HG03097 (cell line): ENCODE measurements around the gene AHCY.
"Not testable (repeated sequence)": the region's sequence is repeated elsewhere in the genome, so short reads cannot be mapped to it uniquely, and the experiment has no call there.

ENCODE experiments used
- ATAC-seq: cut with Tn5 transposase; IDR thresholded peaks from one replicate; pipeline ENCODE4 v1.9.1; 2021; ENCODE audit not compliant: unreplicated experiment, low FRiP score

The AHCY gene

GRCh38 chr20:34328207-34328606 is 25.1 kb upstream of the AHCY start:
- ATAC-seq, result not testable (repeated sequence)

DNA sequence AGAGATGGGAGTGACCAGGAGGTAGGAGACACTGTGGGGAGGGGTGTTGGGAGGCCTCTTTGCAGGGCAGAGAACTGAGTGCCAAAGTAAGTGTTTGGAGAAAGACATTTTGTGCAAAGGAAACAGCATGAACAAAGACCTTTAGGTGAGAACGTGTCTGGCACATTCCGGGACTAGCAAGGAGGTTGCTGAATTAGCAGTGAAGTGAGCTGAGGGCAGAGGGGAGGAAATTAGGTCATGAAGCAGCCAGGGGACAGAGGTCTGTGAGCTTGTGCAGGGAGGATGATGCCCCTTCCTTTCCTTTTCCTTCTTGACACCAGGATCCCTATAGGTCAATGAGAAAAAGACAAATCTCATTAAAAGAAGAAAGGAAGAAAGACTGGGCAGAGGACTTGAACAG is 21.4 kb upstream of the AHCY start:
- ATAC-seq, result no peak

- no peak for ATAC-seq
Observed at GRCh38 chr20:34322267-34323105, 19.3 kb upstream of the AHCY start.

DNA sequence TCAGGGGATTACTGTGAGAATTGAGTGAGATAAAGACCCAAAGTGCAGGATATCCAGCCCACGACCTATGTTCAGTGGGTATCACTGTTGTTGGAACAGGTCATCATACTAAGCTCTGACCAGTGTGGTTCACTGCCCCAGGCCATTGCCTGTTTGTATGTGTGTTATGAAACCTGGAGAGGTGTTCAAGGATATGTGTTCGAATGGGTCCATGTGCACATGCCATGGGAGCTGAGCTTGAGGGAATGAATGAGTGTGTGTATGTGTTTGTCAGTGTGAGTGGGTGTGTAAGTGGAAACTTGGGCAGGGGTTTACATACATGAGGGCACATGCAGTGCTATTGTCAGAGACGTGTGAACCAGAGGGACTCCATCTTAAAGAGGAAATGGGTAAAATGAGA is 17.7 kb upstream of the AHCY start:
- ATAC-seq, result no peak

- ATAC-seq, result no peak
Observed at GRCh38 chr20:34318609-34319443, 15.7 kb upstream of the AHCY start.

DNA sequence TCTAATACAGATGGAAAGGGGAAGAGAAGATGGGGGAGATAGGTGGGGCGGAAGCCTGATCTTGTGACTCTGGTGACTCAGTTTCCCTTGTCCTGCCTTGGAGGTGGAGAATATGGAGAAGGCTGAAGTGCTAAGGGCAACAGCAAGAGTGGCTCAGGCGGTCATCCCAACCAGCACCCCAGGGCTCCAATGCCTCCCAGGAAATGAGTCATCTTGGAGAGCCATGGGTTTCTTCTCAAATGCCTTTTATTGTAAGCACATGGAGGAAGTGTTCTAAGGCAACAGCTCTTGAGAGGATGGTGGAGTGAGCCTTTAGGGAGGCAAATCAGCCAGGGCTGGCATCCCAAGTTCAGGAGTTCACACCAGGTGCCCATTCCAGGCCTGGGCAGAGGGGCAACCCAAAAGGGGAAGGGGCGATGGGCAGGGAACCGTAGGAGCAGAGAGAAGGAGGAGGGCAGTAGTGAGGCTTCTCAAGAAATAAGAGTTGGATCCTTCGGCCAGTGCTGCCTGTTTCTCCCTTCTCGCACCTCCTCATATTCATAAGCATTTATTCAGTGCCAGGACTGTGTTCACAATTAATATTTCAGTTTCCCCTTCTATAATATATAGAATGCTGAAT is 13.2 kb upstream of the AHCY start:
- ATAC-seq, result no peak

DNA sequence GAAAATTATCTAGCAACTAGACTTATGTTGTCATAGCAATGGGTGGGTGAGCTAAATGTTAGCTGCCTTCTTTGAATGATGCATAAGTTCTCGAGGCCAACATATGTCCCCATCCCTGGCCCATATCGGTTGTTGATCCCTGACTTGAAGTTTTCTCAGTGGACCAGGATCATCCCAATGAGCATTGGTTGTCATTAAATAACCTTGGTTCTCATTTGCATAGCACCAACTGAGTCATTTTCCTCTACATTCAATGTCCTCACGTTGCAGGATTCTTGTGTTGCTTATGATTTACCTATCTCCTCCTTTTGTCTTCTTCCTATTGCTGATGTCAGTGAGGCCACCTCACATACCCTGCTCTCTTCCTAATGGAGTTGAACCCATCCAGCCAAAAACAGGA is 12.1 kb upstream of the AHCY start:
- no peak for ATAC-seq

DNA sequence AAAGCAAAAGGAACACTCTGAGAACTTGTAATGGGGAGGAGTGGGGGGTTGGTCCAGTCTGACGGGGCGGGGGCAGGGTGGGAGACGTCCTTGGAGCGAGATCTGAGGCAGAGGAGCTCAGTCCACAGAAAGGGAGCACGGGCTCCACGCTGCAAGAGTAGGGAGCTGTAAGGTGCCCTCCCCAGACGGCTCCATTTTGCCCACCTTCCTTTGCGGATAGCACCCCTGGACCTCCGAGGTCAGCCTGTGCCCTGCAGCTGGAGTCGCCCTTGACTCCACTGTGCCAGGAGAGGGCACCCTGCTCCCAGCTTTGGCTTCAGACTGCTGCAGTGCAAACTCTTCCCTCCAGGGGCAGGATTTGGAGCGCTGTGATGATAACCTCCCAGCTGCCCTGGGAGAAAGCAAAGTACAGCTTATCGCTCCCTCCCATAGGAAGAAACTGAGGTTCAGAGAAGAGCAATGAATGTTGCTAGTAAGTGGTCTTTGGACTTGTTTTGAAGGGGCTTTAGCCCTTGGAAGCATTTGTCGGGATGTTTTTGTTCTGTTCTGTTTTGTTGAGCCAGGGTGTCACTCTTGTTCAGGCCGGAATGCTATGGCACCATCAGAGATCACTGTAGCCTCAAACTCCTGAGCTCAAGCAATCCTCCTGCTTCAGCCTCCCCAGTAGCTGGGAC is 9.5 kb upstream of the AHCY start:
- ATAC-seq, result peak; percentile 82

GRCh38 chr20:34312024-34312460 is 8.9 kb upstream of the AHCY start:
- ATAC-seq, result no peak

GRCh38 chr20:34311118-34312023 is 8.2 kb upstream of the AHCY start:
- ATAC-seq, result no peak

DNA sequence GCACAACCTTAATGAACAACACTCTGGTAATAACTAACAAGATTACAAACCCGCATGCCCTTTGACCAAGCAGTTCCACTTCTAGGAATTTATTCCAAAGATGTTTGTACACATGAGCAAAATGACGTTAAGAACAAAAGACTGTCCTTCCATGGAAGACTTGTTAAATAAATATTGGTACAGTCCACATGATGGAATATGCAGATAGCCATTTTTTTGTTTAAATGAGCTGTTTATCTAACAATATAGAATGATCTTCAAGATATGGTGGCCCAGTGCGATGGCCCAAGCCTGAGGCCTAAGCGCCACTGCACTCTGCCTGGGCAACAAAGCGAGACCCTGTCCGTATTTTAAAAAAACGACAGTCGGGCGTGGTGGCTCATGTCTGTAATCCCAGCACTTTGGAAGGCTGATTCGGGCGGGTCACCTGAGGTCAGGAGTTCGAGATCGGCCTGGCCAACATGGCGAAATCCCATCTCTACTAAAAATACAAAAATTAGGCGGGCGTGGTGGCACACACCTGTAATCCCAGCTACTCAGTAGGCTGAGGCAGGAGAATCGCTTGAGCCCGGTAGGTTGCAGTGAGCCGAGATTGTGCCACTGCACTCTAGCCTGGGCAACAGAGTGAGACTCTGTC is 7.4 kb upstream of the AHCY start:
- ATAC-seq, result no peak

- no peak for ATAC-seq
Observed at GRCh38 chr20:34309691-34310090, 6.5 kb upstream of the AHCY start.

DNA sequence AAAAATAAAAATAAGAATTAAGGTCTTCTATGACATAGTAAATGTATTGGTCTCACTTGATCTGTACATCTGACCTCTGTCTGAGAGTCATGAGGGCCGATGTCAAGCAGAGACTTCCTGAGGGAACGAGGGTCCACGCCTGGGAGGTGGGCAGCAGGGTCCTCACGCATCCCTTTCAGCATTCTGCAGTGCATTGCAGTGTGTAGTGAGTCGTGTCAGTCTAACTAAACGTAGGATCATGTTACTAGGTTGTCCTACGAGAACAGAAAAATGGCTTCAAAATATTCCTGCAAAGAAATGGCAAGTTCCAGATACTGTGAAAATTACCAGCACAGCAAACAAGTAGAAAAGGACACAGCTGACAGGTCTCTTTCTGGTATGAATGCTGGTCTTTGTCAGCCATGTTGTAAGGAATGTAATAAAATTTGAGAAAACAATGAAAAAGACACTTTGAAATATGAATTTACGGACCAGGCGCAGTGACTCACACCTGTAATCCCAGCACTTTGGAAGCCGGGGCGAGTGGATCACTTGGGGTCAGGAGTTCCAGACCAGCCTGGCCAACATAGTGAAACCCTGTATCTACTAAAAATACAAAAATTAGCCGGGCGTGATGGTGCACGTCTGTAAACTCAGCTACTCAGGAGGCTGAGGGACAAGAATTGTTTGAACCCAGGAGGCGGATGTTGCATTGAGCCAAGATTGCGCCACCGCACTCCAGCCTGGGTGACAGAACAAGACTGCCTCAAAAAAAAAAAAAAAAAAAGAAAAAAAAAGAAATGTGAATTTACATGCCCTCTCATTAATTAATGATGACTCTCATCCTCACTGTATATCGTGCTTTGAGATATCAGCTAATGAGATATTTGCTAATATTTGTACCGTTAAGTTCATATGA is 2.4 kb upstream of the AHCY start:
- ATAC-seq, result no peak

DNA sequence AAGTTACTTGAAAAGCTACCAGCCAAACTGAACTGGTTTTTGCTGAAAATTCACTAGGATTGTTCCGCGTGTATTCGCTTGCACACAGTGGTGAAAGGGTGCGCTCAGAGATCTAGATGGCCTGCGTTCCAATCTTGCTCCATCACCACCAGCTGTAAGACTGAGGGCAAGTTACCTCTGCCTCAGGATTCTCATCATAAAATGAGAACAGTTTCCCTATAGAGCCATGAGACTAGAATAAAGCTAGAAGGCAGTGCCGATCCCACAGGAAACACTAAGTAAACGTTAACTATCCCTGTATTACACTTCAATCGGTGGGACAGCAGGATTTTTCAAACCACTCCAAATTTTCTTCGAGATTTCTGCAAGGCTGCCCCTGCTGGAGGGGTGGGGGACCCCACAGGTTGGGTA is 838 bp downstream of the AHCY start:
- ATAC-seq, result no peak

DNA sequence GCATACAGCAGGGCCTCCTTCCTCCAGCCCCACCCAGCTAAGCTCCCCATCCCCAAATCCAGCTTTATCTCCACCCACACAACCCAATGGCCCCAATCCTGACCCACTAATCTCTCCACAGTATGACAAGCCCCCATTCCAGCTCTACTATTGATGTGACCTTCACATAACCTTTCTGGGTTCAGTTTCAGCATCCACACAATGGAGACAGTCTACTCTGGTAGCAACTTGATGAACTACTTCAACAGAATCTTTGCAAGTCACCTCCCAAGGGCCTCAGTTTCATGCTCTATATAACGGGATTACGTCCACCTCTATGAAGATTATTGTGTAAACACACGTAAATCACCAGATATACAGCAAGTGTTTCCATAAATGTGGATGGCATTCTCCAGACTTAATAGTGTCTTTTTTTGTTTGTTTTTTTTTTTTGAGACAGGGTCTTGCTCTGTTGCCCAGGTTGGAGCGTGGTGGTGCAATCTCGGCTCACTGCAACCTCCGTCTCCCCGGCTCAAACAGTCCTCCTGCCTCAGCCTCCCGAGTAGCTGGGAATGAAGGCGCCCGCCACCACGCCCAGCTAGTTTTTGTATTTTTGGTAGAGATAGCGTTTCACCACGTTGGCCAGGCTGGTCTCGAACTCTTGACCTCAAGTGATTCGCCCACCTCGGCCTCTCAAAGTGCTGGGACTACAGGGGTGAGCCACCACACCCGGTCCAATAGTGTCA is 1.4 kb downstream of the AHCY start:
- ATAC-seq, result no peak

GRCh38 chr20:34300809-34301586 is 2.2 kb downstream of the AHCY start:
- no peak for ATAC-seq

DNA sequence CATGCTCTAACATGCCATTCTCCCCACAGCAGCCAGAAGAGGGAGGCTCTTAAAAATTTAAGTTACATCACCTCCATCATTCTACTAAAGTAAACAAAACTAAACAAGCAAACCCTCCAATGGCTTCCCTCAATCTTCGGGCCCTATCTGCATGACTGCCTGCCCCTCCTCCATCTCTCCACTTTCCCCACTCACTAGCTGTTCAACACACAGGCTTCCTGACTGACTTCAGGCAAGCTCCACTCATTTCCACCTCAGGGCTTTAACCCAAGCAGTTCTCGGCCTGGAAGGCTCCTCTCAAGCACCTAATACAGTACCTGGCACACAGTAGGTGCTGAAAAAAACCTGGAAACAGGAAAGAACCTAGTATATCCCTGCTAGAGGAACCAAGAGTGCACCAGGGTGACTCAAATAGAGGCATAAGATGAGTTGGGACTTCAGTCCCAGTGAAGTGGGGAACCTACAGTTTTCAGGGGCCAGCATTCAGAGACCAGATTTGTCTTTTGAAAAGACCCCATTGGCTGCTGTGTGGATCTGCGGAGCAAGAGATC is 2.8 kb downstream of the AHCY start:
- ATAC-seq, result no peak
